NT2/D1 (cell line): ENCODE data around the gene VWA8.

Source experiments
- DNase-seq: peaks from one replicate; pipeline ENCODE4 v3.0.0-alpha.2; 2011; ENCODE audit warnings: low read depth, low spot score
- H3K27me3 ChIP-seq: 2 replicates; pipeline ENCODE4 v1.6.0; 2011; ENCODE audit warnings: mild to moderate bottlenecking; ENCODE audit not compliant: insufficient read length, insufficient read depth
- H3K36me3 ChIP-seq: 2 replicates; pipeline ENCODE4 v1.6.1; 2011; ENCODE audit warnings: mild to moderate bottlenecking, low read length, mixed read lengths; ENCODE audit not compliant: insufficient read depth, insufficient read length
- H3K4me1 ChIP-seq: 2 replicates; pipeline ENCODE4 v1.5.1; 2011; ENCODE audit not compliant: insufficient read depth, insufficient read length
- H3K4me3 ChIP-seq: 2 replicates; pipeline ENCODE4 v1.5.1; 2011; ENCODE audit warnings: low read depth; ENCODE audit not compliant: insufficient read length
- H3K9ac ChIP-seq: 2 replicates; pipeline ENCODE4 v1.6.0; 2011; ENCODE audit warnings: low read depth; ENCODE audit not compliant: insufficient read length
- H3K9me3 ChIP-seq: 2 replicates; pipeline ENCODE4 v1.5.1; 2011; ENCODE audit warnings: mild to moderate bottlenecking, low read length; ENCODE audit not compliant: insufficient read depth
- SUZ12 ChIP-seq: IDR thresholded peaks from 2 replicates; pipeline ENCODE4 v1.6.1; 2011; ENCODE audit not compliant: insufficient read length, insufficient read depth; ENCODE audit errors: extremely low read depth
- YY1 ChIP-seq: IDR thresholded peaks from 2 replicates; pipeline ENCODE4 v1.6.1; 2011; ENCODE audit not compliant: insufficient read length, insufficient read depth
- ZNF274 ChIP-seq: IDR thresholded peaks from 2 replicates; pipeline ENCODE4 v1.6.1; 2011; ENCODE audit warnings: mild to moderate bottlenecking, low read depth, low read length

The VWA8 gene

DNA sequence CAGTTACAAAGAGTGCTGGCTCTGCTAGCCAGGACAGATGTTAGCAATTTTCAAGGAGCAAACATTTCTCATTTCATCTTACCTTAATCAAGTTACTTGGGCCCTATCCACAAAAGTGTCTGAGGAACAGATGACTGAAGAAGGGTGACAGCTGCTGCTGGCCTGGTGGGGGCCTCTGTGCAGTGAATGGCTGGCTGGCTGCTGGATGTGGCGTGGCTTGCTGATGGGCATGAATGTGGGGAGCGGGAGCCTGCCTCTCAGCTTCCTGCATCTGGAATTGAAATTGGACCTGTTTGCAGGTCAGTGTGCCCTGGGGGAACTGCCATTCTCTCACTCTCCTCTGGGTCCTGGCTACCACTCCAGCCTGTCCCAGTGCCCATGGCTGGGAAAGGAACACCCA lies 408.9 kb downstream of the VWA8 start:
- TF ChIP-seq YY1 (no peak), ZNF274 (no peak), SUZ12 (no peak)
- H3K4me3 ChIP-seq = no peak overlapping the region
- DNase-seq = no peak
- no peaks in the 10 kb centered on the region for H3K36me3 ChIP-seq
- peaks cover 9% of the 10 kb centered on the region for H3K4me1 ChIP-seq
- no peaks in the 10 kb centered on the region for H3K27me3 ChIP-seq
- no peaks in the 10 kb centered on the region for H3K9me3 ChIP-seq
- H3K9ac ChIP-seq = no peak overlapping the region

GRCh38 chr13:41550276-41550675 lies 410.6 kb downstream of the VWA8 start:
- H3K36me3 ChIP-seq = no peaks in the 10 kb centered on the region
- DNase-seq = no peak
- TF ChIP-seq SUZ12 (no peak), YY1 (no peak), ZNF274 (no peak)
- no peak overlapping the region for H3K4me3 ChIP-seq
- H3K9me3 ChIP-seq = no peaks in the 10 kb centered on the region
- H3K27me3 ChIP-seq = no peaks in the 10 kb centered on the region
- H3K4me1 ChIP-seq = peaks cover 12% of the 10 kb centered on the region
- H3K9ac ChIP-seq = no peak overlapping the region

- TF ChIP-seq SUZ12 = no peak
- TF ChIP-seq YY1 = no peak
- no peak for TF ChIP-seq ZNF274
- Histone ChIP-seq H3K9ac (no peak overlapping the region), H3K4me3 (no peak overlapping the region), H3K9me3 (no peaks in the 10 kb centered on the region), H3K4me1 (peaks cover 9% of the 10 kb centered on the region), H3K27me3 (no peaks in the 10 kb centered on the region), H3K36me3 (no peaks in the 10 kb centered on the region)
- no peak for DNase-seq
These were observed 411.4 kb downstream of the VWA8 start for GRCh38 chr13:41549491-41549890.

DNA sequence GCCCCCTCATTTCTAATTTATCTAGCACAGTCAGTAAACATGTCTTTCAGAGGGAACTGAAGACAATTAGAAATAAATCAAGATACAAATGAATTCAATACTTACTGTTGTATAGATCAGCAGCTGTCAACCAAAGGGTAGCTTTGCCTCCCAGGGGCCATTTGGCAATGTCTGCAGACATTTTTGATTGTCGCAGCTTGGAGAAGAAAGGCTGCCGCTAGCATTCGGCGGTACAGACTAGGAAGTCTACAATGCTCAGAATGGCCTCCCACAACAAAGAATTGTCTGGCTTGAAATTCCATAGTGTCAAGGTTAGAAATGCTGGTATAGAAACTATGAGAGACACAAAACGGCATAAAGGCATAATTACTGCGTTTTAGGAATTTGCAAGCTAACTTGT lies 412.0 kb downstream of the VWA8 start:
- no peaks in the 10 kb centered on the region for H3K9me3 ChIP-seq
- H3K27me3 ChIP-seq = no peaks in the 10 kb centered on the region
- DNase-seq = no peak
- TF ChIP-seq YY1 = no peak
- TF ChIP-seq ZNF274 = no peak
- no peaks in the 10 kb centered on the region for H3K36me3 ChIP-seq
- no peak overlapping the region for H3K4me3 ChIP-seq
- no peak overlapping the region for H3K9ac ChIP-seq
- peaks cover 9% of the 10 kb centered on the region for H3K4me1 ChIP-seq

DNA sequence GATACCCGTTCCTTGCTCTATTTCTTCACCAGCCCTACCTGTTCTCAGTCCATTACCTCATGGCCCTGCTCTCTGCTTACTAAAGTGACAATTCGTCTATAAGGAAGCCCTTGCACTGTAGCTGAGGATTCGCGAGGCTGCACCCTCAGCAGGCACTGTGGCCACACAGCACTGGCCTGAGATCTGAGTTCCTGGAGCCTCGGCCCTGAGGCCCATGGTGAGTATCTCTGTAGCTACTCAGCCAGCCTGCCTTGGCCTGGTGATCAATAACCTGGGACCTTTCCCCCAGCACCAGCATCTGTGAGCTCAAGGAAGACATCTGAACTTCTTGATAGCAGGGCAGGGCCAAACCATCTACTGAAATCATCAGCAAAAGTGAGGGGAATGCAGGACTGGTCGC lies 412.9 kb downstream of the VWA8 start:
- Histone ChIP-seq H3K9ac (peak overlapping the region; percentile 2), H3K27me3 (no peaks in the 10 kb centered on the region), H3K9me3 (no peaks in the 10 kb centered on the region), H3K4me1 (peaks cover 9% of the 10 kb centered on the region), H3K4me3 (no peak overlapping the region), H3K36me3 (no peaks in the 10 kb centered on the region)
- DNase-seq = no peak
- TF ChIP-seq SUZ12 = no peak
- TF ChIP-seq ZNF274 = no peak
- TF ChIP-seq YY1 = no peak

- H3K4me1 ChIP-seq = peaks cover 9% of the 10 kb centered on the region
- no peaks in the 10 kb centered on the region for H3K27me3 ChIP-seq
- peaks cover 4% of the 10 kb centered on the region; the same call in 1 of the 2 replicates for H3K9me3 ChIP-seq
- DNase-seq = no peak
- TF ChIP-seq ZNF274 (no peak), SUZ12 (no peak), YY1 (no peak)
- no peaks in the 10 kb centered on the region for H3K36me3 ChIP-seq
- H3K9ac ChIP-seq = peak overlapping the region; percentile 2
- no peak overlapping the region for H3K4me3 ChIP-seq
These were observed 413.5 kb downstream of the VWA8 start for GRCh38 chr13:41547251-41548000.

DNA sequence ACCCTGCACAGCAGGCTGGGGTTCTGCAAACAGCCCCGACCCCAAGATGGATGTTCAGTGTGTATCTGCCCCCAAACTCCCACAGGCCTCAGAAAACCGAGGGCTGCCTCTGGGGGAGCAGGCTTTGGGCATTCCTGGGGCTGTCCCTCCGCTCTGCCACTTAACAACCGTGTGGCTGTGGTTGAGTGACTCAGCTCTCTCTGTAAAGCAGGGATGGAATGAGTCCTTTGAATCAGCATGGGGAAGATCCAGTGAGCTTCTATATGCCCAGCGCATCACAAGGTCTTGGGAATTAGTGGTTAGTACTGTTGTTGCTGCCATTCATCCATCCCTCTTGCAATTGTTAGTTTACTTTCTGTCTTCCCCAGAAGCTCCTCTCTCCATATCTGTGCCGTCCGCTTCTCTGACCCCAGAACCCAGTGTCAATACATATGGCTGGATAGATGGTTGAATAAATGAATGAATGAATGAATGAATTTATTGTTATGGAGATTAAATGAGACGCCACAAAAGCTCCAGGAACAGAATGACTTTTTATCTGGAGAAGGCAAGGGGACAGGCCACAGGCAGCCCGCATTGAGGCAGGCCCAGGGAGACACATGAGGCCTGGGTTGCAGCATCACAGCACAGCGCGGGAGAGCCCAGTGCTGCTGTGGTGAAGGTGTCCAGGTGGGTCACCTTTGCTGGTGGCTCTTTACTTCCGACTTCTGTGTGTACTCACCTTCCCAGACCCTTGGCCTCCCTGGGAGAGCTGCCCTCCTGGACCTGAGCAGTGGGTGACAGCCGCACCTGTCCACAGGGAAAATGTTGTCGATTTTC lies 414.3 kb downstream of the VWA8 start:
- H3K4me1 ChIP-seq = peaks cover 9% of the 10 kb centered on the region
- peak overlapping the region; percentile 2 for H3K9ac ChIP-seq
- H3K36me3 ChIP-seq = no peaks in the 10 kb centered on the region
- no peak overlapping the region for H3K4me3 ChIP-seq
- TF ChIP-seq YY1 (no peak), SUZ12 (no peak), ZNF274 (no peak)
- H3K9me3 ChIP-seq = peaks cover 8% of the 10 kb centered on the region; the same call in 1 of the 2 replicates
- no peaks in the 10 kb centered on the region for H3K27me3 ChIP-seq
- no peak for DNase-seq
